COLO829 (cell line): Measurements from ENCODE around the gene WIF1.

Experiments used
- DNase-seq: peaks from one replicate; pipeline ENCODE4 v3.0.0; 2012; ENCODE audit warnings: low spot score

Gene WIF1, protein sequence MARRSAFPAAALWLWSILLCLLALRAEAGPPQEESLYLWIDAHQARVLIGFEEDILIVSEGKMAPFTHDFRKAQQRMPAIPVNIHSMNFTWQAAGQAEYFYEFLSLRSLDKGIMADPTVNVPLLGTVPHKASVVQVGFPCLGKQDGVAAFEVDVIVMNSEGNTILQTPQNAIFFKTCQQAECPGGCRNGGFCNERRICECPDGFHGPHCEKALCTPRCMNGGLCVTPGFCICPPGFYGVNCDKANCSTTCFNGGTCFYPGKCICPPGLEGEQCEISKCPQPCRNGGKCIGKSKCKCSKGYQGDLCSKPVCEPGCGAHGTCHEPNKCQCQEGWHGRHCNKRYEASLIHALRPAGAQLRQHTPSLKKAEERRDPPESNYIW

DNA sequence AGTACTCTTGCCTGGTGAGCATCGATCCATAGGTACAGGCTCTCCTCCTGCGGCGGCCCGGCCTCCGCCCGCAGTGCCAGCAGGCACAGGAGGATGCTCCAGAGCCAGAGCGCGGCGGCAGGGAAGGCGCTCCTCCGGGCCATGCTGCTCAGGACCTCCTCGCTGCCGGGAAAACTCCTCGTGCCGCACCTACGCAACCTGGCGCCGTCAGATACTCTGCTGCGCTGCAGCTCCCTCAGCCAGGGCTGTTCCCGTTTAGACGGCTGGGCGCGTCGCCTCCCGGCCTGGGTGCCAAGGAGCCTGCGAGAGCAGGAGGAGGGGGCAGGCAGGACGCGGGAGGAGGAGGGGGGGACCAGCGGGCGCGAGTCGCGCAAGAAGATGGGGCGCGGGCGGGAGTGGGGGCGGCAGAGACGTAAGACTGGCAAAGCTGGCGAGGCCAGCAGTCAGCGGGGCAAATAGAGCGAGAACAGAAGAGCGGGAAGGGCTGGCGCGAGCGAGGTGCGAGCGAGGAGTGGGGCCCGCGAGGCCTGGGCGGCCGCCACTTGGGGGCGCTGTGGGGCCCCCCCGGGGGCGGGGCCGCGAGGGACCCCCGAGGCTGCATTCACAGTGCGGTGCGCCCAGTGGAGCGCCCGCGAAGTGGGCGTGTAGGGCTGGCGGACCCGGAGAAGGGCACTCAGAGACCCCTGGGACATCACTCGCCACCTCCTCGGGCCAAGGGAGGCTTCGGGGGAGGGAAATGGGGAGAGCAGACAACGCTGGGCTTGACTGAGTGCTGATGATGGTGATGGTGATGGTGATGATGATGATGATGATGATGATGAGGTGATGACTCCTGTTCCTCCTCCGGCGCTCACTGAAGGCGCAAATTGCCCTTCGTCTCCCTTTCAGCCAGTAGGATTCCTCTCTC, at the start of gene WIF1:
WIF1 (minus strand) TSS at position 257 of the 907 bp plus-strand sequence; CDS start at position 143, 114 bp downstream.
- DNase-seq, result no peak

DNA sequence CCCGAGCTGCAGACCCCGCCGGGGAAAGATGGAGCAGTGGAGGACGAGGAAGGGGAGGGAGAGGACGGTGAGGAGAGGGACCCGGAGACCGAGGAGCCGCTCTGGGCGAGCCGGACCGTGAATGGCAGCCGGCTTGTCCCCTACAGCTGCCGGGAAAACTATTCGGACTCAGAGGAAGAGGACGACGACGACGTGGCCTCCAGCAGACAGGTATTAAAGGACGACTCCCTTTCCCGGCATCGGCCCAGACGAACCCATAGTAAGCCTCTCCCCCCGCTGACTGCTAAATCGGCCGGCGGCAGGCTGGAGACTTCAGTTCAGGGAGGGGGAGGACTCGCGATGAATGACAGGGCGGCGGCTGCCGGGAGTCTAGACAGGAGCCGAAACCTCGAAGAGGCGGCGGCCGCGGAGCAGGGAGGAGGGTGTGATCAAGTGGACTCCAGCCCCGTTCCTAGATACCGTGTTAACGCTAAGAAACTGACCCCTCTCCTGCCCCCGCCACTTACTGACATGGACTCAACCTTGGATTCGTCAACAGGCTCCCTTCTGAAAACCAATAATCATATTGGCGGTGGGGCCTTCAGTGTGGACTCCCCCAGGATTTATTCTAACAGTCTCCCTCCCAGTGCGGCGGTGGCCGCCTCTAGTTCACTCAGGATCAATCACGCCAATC, 49.2 kb upstream of the WIF1 start:
- DNase-seq, result no peak

DNA sequence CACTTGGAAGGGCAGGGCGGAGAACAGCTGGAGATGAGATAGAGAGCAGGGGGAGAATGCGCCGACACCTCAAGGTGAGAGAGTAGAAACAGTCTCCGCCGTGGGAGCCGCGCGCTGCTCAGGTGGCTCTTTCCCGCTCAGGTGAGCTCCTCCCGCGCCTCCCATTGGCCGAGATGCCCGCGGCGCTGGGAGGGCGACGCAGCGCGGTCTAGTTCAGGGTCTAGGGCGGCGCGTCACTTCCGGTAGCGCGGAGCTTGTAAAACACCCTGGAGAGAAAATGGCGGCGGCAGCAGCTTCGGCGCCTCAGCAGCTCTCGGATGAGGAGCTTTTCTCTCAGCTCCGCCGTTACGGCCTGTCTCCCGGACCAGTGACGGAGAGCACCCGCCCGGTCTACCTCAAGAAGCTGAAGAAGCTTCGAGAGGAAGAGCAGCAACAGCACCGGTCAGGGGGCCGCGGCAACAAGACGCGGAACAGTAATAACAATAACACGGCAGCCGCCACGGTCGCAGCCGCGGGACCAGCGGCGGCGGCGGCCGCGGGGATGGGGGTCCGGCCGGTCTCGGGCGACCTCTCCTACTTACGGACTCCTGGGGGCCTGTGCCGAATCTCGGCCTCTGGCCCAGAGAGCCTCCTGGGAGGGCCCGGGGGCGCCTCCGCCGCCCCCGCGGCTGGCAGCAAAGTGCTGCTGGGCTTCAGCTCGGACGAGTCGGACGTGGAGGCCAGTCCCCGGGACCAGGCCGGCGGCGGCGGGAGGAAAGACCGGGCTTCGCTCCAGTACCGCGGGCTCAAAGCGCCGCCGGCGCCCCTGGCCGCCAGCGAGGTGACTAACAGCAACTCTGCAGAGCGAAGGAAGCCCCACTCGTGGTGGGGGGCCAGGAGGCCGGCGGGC, 48.5 kb upstream of the WIF1 start, which contains the start of gene LEMD3:
LEMD3 (plus strand) TSS at position 264 of the 889 bp plus-strand sequence; CDS start at position 278, 14 bp downstream.
- DNase-seq, result peak; percentile 82

DNA sequence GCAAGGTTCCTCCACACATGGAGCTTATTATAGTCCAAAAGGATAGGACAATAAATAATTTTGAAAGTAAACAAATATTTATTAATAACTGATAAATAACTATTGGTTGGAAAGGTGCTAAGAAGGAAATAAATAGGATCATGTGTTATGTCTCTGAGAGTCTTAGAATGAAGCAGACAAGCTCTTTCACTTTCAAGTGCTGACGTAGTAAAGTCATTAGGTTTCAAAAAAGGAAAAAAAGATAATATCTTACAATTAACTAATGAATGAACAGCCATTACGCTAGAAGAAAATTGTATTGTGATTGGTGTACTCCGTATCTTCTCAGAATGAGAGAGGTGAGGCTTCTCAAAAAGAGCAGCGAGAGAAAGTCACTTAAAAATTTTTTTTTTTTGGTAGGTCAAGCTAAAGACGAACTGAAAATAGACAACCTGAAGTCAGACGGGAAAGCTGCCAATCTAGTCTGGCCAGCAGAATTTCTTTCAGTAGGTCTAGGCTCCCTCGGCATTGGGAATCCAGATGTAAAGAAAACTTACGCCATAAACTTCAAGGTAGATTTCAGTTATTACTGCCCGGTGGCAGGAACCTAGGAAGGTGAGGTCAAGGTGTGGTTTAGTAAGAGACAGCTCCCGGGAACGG, 47.7 kb upstream of the WIF1 start:
- DNase-seq, result no peak

DNA sequence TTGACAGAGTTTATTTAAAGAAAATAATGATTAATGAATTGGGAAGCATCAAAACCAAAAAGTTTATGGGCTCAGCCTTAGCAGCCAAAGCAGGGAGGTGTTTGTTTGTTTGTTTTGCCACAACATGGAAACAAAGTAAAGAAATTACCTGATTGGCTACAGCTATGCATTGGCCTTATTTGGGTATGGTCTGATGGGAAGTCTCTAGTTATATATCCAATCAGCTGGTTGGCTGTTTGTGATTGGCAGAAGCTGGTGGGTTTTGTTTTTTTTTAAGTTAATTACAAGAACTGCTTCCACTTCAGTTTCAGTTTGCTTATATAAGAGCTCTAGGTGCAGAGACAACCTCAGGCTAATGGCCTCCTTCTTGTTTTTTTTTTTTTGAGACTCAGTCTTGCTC, 43.7 kb upstream of the WIF1 start:
- no peak for DNase-seq

DNA sequence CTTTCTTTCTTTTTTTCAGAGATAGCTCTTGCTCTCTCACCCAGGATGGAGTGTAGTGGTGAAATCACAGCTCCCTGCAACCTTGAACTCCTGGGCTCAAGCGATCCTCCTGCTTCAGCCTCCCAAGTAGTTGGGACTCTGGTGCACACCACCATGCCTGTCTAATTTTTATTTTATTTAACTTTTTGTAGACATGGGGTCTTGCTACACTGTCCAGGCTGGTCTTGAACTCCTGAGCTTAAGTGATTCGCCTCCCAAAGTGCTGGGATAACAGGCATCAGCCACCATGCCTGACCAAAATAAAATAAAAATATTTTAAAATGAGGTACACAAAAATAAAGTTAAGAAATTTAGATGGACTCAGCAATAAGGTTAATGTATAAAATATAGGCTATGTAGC, 43.1 kb upstream of the WIF1 start:
- no peak for DNase-seq

DNA sequence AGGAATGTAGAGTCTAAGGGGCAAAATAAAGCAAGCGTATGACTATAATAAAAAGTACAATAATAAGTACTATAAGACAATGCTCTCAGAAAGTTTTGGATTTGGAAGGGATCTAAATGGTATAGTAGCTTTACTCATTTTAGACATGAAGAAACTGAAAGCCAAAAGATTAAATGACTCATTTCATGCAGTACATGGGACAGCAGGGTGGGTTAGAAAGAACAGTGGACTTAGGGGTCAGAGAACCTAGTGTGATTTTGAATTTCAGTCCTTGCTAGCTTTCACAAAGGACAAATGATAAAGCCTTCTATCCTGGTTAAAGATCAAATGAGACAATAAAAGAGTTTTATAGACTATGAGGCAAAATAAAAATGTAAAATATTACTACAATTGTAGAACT, 41.5 kb upstream of the WIF1 start:
- DNase-seq, result no peak

DNA sequence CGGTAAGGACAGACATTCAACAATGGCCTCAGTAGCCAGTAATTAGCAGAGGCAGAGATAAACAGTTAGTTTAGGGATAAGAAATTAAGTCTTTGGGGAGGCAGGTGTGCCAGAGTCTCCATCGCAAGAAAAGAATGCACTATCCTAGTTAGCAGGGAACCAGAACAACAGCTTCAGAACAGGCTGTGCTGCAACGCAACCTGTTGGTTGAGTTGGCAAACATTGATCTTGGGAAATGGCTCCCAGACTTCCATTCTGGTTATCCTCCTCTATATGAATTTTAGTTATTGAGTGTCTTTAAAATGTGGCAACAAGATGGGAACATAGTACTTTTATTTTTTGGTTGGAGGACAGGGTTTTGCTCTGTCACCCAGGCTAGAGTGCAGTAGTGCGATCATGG, 36.0 kb upstream of the WIF1 start:
- DNase-seq, result no peak

DNA sequence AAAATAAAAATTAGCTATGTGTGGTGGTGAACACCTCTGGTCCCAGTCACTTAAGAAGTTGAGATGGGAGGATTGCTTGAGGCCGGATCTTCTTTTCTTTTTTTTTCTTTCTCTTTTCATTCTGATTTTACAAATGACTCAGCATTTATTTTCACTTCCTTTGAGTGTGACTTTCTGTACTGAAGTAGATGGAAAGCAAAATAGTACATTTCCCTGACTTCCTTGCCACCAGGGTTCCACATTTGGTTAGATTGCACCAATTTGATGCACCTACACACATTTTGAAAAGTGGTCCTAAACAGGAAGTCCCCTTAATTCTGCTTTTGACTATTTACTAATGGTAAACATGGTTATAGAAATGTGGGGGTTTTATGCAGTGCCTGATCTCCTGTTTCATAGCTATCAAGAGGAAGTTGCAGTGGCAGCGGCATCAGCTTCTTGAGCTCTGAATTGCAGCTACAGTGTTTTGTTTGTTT, 35.3 kb upstream of the WIF1 start:
- DNase-seq, result no peak

DNA sequence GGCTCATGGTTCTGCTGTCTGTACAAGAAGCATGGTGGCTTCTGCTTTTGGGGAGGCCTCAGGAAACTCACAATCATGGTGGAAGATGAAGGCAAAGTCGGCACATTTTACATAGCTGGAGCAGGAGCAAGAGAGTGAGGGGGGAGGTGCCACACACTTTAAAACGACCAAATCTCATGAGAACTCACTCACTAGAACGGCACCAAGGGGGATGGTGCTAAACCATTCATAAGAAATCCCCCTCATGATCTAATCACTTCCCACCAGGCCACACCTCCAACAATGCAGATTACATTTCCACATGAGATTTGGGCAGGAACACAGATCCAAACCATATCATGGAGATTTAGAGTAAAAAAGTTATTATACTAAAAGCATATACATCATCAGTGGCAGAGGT, 34.7 kb upstream of the WIF1 start:
- DNase-seq, result no peak

DNA sequence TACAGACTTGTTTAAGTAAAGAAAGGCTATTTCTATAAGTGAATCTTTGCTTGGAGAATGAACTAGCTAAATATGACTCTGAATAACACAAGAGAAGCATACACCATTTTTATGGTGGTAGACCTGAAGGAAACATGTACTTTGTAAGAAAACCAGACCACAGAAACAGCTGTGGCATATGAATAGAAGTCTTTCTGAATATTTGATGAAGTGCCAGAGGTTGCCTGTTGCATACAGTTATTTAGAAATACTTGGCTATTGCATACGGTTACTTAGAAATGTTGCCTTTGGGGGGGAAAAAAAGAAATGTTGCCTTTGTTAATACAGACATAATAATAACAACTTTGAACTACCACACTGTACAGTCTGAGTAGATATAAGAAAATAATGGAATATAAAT, 31.5 kb upstream of the WIF1 start:
- DNase-seq, result no peak

DNA sequence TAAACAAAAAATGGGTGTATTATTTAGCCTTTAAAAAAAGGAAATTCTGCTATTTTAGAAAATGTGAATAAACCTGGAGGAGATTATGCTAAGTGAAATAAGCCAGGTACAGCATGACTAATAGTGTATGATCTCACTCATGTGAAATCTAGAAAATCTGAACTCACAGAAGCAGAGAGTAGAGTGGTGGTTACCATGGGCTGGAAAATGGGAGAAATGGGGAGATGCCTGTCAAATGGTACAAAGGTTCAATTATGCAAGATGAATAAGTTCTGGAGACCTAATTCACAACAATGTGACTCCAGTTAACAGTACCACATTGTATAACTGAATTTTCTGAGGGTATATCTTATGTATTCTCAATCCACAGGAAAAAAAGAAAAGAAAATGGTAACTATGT, 30.9 kb upstream of the WIF1 start:
- no peak for DNase-seq

DNA sequence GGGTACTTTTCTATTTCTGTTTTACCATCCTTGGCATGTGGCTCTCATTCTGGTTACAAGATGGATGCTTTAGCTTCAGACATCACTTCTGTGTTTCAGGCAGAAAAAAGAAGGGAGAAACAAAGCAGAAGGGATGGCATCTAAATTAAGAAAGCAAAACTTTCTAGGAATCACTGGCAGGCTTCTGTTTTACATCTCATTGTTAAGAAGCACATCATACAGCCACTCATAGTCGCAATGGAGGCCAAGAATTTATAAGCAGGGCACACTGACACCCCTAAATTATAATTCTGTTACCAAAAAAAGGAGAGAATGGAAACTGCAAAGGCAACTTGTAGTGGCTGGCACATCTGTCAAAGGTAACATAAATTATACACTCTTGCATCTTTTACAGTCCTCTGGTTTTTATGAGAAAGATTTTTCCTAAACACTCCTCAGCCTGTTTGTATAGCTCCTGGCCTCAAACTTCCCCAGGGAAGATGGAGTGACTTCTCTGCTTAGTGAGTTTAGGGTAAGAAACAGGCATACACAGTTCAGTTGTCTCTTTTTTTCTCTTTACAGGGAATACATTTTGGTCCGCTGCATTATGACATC, 26.3 kb upstream of the WIF1 start:
- no peak for DNase-seq

DNA sequence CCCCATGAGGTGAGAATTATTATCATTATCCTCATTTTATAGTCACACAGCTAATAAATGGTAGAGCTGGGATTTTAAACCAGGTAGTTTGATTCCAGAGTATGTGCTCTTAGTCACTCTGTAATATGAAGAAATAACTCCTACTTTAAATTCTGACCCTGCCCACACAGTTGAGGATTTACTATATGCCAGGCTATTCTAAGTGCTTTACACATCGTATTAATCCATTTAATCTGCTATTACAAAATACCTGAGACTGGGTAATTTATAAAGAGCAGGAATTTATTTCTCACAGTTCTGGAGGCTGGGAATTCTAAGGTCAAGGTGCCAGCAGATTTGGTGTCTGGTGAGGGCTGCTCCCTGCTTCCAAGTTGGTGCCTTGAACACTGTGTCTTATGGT, 19.6 kb upstream of the WIF1 start:
- DNase-seq, result no peak

DNA sequence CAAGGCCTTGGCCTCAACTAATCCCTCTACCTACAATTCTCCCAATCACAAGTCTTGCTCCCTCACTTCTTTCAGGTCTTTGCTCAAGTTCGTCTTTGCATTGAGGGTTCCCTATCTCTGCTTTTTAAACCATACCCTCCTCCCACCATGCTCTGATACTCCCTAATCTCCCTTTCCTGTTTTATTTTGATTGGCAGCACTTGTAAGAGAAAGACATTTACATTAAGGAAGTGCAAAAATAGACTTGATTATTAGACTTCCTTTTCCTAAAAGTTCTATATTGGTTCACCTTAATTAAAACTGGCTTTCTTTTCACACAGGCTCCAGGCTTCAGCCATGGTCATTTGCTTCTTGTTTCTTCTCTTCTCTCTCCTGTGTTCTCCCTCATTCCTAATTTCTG, 18.3 kb upstream of the WIF1 start:
- DNase-seq, result no peak

DNA sequence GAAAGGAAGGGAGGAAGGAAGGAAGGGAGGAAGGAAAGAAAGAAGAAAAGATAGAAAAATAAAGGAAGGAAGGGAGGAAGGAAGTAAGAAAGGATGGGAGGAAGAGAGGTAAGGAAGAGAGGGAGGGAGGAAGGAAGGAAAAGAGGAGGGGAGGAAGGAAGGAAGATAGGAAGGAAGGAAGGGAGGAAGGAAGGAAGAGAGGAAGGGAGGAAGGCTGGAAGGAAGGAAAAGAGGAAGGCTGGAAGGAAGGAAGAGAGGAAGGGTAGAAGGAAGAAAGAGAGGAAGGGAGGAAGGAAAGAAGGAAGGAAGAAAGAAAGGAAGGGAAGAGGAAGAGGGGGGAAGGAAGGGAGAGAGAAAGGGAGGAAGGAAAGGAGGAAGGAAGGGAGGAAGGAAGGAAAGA, 12.8 kb upstream of the WIF1 start:
- DNase-seq, result no peak

DNA sequence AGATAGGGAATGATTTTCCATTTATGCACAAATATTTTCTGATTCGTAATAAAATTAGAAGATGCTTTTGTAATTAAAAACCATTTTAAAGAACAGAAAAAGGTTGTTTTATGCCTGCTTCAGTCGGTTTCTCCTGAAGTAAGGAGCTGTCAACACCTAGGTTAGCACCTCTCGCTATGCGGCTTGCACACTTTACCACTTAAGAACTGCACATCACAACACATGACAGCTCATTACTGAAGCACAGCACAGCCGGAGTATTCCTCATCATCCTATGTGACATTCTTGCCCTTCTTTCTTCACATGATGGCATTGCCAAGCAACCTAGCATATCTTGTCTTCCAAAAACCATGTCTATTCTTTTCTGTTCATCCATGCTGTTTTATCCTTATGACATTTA, 5.4 kb upstream of the WIF1 start:
- DNase-seq, result no peak

DNA sequence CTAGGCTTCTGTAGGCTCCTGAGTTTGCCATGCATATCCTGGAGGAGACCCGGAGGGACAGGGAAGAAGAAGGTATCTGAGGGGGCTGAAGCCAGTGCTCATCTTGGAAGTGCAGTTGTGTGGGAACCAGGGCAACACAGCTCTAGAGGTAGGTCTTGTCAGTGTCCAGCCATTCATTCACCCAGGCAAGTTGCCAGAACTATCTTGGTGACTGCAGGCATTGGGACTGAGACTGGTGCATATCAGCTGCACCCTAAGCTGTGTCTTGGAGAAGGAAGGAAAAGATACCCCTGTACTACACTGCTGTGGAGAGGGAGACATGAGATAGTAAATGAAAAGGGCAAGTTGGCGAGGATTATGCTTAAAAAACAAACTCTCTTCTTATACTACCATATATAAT, 4.9 kb upstream of the WIF1 start:
- no peak for DNase-seq

DNA sequence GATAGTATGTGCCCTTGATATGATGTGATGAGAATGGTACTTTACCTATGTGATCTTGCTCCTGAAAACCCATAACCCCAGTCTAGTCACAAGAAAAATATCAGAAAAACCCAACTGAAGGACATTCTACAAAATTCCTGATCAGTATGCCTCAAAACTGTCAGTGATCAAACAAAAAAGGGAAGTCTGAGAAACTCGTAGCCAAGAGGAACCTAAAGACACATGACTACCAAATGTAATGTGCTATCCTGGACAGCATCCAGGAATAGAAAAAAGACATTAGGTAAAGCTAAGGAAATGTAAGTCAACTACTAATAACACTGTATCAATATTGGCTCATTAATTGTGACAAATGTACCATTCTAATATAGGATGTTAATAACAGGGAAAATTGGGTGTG, 4.1 kb upstream of the WIF1 start:
- no peak for DNase-seq

DNA sequence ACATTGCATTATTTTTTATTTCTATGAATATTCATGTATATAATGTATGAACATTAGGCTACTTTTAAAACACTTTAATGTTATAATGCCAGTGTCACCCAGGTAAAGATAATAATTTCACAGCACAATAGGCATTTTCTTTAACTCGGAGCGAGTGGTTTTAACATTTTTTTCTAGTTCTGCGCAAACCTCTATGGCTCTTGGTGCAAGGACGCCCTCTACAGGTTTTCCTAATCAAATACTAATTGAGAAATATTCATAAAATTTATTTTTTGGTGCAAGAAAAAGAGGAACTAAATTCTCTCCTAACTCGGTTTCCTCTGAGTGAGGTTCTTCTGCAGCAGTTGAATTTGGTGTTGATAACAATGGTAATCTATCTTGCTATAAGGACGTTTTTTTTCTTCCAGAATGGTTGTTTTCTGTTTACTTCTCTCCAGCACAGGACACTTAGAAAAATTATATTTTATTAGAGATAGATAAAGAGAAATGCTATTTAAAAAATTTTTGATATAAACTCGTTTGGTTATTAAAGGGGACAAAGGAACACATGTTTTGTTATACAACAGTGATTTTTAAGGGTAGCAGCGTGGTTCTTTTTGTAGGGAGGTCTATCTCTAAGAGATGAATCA, 2.4 kb upstream of the WIF1 start:
- DNase-seq, result no peak
